HG03196 (cell line): ENCODE results near the gene SPACA1.

Experiments used
- ATAC-seq: cut with Tn5 transposase; IDR thresholded peaks from one replicate; pipeline ENCODE4 v1.9.1; 2021; ENCODE audit not compliant: unreplicated experiment

SPACA1 gene

GRCh38 chr6:88089708-88090107 lies 42.1 kb downstream of the SPACA1 start:
- ATAC-seq, result no peak

- no peak for ATAC-seq
Observed at GRCh38 chr6:88105741-88106340, 58.2 kb downstream of the SPACA1 start.

GRCh38 chr6:88107241-88107640 lies 59.6 kb downstream of the SPACA1 start:
- no peak for ATAC-seq

GRCh38 chr6:88111991-88112390 lies 64.3 kb downstream of the SPACA1 start:
- ATAC-seq, result no peak

- ATAC-seq, result no peak
Observed at GRCh38 chr6:88114838-88115237, 67.2 kb downstream of the SPACA1 start.

GRCh38 chr6:88115307-88115706 lies 67.7 kb downstream of the SPACA1 start:
- ATAC-seq, result no peak

GRCh38 chr6:88116276-88116675 lies 68.6 kb downstream of the SPACA1 start:
- no peak for ATAC-seq
